GM19463 (cell line): ENCODE measurements around the gene CCNL2.
"Not testable (repeated sequence)": the region's sequence is repeated elsewhere in the genome, so short reads cannot be mapped to it uniquely, and the experiment has no call there.

Source experiments
- ATAC-seq: cut with Tn5 transposase; IDR thresholded peaks from one replicate; pipeline ENCODE4 v1.9.1; 2021; ENCODE audit warnings: mild to moderate bottlenecking, moderate library complexity; ENCODE audit not compliant: unreplicated experiment

Gene CCNL2

GRCh38 chr1:1399187-1399871 is at the start of gene CCNL2:
Gene CCNL2, minus strand, starts transcription at chr1:1399335. Its CDS starts 29 bp downstream, at chr1:1399306.
- peak; percentile 96 for ATAC-seq

DNA sequence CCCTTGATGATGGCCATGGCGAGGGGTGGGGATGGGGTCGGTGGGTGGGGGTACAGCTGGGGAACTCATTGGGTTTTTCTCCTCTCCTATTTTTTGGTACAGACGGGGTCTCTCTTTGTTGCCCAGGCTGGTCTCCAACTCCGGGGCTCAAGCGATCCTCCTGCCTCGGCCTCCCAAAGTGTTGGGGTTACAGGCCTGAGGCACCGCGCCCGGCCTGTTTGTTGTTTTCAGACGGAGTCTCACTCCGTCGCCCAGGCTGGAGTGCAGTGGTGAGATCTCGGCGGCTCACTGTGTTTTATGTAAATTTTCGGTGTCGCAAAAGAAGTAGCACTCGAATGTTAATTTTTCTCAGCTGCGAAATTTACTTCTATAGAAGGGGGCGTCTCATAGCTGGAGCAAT is 47.5 kb upstream of the CCNL2 start:
- not testable (repeated sequence) for ATAC-seq

- no peak for ATAC-seq
These were observed 43.1 kb upstream of the CCNL2 start for GRCh38 chr1:1442069-1442770.

DNA sequence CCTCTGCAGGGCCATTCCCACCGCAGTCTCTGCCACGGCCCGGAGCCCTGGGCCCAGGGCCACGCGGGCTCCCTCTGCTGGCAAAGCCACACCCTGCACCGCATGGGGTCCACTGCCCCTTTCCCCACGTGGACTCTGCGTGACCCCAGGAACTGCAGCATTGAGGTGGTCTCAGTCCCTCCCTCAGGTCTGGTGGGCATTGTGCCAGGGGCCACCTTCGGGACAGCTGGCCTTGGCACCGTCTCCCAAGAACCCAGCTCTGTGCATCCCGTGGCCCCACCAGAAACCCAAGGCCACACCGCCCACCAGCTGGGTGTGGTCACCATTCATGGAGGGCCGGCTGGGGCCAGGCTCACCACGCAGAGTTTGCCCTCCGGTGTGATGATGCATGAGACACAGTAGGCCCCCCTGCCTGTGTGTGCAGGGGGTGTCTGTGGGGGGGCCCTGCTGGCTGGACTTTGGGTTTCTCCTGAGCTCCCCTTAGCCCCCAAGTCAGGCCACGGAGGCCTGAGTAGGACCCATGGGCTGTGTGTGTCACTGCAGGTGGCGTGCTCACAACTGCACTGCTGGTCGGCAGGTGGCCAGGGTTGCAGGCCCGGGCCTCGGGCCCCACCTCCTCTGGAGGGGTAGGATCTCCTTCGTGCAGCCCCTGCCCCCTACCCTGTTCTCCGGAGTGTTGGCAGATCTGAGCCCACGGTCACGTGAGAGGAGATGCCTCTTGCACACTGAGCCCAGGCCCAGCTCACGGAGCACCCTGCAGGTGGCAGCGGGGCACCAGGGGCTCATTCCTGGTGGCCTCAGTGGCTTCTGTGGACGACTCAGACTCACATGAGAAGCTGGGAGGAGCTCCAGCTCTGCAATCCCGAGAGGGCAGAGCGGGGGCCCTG is 42.1 kb upstream of the CCNL2 start:
- ATAC-seq = no peak

GRCh38 chr1:1440262-1441001 is 41.3 kb upstream of the CCNL2 start:
- ATAC-seq = no peak

GRCh38 chr1:1439546-1440261 is 40.6 kb upstream of the CCNL2 start:
- no peak for ATAC-seq

DNA sequence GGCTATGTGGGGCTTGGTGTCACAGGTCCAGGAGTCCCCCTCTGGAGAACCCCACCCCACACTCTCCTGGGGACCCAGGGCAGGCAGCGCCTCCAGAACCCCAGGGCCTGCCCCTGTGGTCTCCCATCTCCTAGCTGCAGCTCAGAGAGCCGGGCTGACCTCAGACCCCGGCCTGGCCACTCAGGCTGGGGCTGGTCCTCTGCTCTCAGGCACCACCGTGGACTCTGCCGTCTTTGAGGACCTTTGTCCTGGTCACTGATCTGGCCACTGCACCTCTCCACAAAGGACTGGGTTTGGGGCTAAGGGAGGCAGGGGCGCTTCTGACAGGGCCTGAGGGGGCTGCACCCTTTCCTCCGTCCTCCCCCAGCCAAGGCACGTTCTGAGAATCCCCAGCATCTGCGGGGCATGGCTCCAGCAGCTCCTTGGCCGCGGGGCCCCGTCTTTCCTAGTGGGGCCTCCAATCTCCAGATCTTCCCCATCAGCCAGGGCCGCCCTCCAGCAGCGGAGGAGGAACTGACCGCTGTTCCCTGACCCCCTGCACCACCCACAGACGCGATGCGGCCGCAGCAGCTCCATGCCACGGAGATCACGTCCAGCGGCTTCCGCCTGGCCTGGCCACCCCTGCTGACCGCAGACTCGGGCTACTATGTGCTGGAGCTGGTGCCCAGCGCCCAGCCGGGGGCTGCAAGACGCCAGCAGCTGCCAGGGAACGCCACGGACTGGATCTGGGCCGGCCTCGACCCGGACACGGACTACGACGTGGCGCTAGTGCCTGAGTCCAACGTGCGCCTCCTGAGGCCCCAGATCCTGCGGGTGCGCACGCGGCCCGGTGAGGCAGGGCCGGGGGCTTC is 39.6 kb upstream of the CCNL2 start:
- no peak for ATAC-seq

GRCh38 chr1:1437904-1438376 is 38.8 kb upstream of the CCNL2 start:
- ATAC-seq = peak; percentile 38

DNA sequence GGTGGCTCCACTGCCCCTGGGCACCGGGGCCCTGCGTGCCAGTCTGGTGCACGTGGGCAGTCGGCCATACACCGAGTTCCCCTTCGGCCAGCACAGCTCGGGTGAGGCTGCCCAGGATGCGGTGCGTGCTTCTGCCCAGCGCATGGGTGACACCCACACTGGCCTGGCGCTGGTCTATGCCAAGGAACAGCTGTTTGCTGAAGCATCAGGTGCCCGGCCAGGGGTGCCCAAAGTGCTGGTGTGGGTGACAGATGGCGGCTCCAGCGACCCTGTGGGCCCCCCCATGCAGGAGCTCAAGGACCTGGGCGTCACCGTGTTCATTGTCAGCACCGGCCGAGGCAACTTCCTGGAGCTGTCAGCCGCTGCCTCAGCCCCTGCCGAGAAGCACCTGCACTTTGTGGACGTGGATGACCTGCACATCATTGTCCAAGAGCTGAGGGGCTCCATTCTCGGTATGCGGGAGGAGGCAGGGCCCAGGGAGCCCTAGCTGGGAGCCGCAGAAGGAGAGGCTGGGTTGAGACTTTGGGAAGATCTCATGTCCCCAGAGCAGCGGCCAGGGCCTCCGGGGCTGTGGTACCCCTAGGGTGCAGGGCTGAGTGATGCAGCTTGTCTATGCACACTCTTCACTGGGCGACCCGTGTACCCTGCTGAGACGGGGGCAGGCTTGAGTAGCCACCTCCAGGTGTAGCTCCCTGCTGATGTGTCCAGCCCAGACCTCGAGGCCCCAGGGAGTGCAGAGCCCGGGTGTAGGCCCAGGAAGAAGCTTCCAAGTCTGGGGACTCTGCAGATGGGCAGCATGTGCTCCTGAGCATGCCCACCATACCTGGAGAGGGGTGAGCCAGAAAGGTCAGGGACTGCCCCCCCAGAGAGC is 38.1 kb upstream of the CCNL2 start:
- no peak for ATAC-seq

GRCh38 chr1:1436630-1437032 is 37.5 kb upstream of the CCNL2 start:
- no peak for ATAC-seq

- no peak for ATAC-seq
These were observed 36.9 kb upstream of the CCNL2 start for GRCh38 chr1:1435911-1436629.

GRCh38 chr1:1435106-1435903 is 36.2 kb upstream of the CCNL2 start, which contains the start of gene VWA1:
Gene VWA1, plus strand, starts transcription at chr1:1435690. Its CDS starts 59 bp downstream, at chr1:1435749.
- peak; percentile 46 for ATAC-seq

- ATAC-seq = no peak
These were observed 35.6 kb upstream of the CCNL2 start for GRCh38 chr1:1434824-1435105.

- ATAC-seq = no peak
These were observed 35.1 kb upstream of the CCNL2 start for GRCh38 chr1:1434131-1434823.

GRCh38 chr1:1433804-1434130 is 34.6 kb upstream of the CCNL2 start:
- no peak for ATAC-seq
